Stimulated activated CD4-positive, alpha-beta T cell treated with anti-CD3 and anti-CD28 coated beads, Interleukin-1b, Interleukin-23, amount 100 ng/mL, for 48 hours (primary cell): ENCODE data around the gene EVX2.

ENCODE experiments used
- DNase-seq: peaks from one replicate; pipeline ENCODE4 v3.0.0-alpha.2; 2020

The EVX2 gene

DNA sequence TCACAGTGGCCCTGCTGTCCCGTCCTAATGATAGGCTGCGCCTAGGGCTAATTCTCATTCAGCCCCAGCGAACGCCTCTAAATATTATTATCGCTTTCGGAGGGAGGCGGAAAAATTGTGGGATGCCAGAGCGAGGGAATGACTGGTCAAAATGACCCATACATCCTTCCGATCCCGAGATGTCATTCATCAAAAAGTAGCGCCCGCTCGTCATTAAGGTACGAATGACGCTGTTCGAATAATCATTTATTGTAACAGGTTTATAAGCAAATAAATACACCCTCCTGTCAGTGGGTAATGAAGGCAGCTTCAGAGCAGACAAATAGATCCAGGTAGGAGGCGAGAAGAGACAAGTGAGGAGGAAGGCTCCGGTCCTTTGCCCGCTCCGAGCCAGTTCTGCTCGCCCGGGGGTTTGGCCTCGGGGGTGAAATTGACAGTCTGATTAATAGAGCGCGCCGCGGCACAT lies at the start of gene EVX2:
TSS of gene EVX2 (minus strand) at position 167 of the 466 bp plus-strand sequence. CDS start 186 bp downstream, outside the sequence.
- DNase-seq: no peak

GRCh38 chr2:176133389-176133788 lies 49.6 kb upstream of the EVX2 start:
- DNase-seq: no peak

GRCh38 chr2:176132205-176133171 lies 48.7 kb upstream of the EVX2 start:
- no peak for DNase-seq

- no peak for DNase-seq
These were observed 48.0 kb upstream of the EVX2 start for GRCh38 chr2:176131848-176132158.

DNA sequence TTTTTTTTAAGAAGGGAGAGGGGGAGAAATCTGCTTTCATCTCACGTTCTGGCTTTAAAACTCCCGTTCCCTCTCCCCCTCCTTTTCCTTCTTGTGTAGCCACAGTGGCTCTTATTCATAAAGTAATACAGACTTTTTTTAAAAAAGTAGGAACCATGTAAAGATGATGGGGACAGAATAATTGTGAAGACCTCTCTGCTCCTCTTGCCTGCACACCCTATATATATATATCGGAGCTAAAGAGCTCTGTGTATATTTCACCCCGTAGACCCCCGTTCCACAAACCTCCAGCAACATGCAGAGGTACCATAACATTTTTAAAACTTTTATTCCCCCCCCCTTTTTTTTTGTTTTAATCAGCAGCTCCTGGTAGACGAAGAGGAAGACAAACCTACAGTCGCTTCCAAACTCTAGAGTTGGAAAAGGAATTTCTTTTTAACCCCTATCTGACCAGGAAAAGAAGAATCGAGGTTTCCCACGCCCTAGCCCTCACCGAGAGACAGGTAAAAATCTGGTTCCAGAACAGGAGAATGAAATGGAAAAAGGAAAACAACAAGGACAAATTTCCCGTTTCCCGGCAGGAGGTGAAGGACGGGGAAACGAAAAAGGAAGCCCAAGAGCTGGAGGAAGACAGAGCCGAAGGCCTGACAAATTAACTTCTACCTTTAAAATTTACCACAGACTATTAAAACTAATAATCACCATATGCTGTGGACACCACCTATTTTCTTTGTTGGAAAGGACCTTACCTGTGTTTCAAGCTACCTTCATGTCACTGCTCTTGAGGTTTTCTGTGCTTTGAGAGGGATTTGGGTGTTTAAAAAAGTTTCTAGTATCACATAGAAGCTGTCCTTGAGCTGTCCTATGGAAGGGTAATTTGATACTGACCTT lies 47.4 kb upstream of the EVX2 start:
- no peak for DNase-seq

GRCh38 chr2:176130147-176130956 lies 46.6 kb upstream of the EVX2 start:
- peak; percentile 25 for DNase-seq

- DNase-seq: no peak
These were observed 46.0 kb upstream of the EVX2 start for GRCh38 chr2:176129813-176130146.

DNA sequence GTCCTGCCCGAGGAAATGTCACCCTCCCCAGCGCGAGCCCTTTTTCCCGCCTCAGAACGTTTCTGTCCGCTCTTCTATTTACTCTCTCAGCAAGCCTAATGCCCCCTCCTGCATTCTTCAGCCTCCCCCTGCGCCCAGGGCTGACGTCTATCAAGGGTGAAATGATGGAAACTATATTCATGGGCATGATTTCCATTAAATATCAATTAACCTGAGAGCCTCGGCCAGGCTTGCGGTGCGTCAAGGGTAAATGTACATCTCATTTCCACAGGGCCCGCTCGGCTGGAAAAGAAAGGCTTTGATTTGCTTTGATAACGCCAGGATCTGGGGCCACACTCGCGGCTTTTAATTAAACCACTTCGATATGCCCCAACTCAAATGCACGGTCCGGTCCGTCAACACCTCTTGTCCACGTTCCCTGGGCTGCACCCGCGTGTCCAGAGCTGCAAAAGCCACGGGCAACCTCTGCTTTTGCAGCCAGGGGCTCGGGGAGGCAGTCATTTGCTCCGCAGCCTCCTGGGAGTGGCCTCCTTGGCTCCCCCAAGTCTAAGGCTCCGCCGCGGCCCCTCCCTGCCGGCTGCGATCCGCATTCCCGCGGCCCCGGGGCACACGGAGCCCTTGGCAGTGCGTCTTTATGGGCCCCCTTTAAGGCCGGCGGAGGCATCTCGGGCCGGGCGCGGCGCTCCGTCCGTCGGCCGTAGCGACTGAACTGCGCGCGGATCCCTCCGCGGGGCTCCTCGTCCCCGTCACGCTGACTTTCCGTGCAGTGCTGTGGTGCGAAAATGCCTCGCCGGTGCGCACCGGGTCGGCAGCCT lies 45.4 kb upstream of the EVX2 start, which contains the start of gene HOXD8:
TSS of gene HOXD8 (plus strand) at position 724 of the 815 bp plus-strand sequence. CDS start 662 bp downstream, outside the sequence.
- no peak for DNase-seq

GRCh38 chr2:176128172-176128981 lies 44.6 kb upstream of the EVX2 start:
- no peak for DNase-seq

- no peak for DNase-seq
These were observed 44.0 kb upstream of the EVX2 start for GRCh38 chr2:176127774-176128072.

- DNase-seq: peak; percentile 34
These were observed 43.4 kb upstream of the EVX2 start for GRCh38 chr2:176126929-176127773.

- DNase-seq: no peak
These were observed 42.0 kb upstream of the EVX2 start for GRCh38 chr2:176125772-176126054.

DNA sequence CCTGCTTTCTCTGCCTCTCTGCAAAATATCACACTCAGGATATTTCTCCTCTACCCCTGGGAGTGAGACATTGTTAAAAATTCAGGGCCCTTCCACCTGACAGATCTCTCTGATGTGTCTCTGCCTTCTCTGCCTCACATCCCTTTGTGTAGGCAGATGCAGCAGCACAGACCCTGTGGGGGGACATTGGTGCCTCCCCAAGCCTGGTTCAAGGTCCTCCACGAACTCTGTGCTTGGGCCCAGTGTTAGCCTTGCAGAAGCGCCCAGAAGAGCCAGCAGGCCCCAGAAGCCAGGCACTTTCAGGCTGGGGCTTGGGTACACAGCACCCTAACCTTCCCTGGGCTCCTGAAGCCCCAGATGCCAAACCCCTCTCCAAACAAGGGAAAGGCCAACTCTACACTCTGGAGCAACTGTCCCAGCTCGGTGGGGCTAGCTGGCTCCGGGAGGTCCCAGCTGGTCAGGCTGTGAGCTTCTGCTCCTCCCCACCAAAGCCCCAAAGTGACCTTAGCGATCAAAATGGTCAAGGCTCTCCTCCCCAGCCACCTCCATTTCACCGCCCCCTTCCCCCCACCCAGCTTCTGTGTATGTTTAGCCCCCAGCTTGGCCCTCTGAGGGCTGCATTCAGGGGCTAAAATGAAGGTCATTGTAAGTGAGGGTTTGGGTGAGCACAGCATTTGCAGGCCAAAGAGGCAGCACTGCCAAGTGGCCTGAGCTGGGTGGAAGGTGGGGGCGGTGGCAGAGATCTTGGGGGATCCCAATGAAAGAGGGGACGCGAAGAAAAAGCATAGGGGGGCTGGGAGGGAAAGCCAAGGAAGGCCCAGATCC lies 41.4 kb upstream of the EVX2 start:
- DNase-seq: no peak

DNA sequence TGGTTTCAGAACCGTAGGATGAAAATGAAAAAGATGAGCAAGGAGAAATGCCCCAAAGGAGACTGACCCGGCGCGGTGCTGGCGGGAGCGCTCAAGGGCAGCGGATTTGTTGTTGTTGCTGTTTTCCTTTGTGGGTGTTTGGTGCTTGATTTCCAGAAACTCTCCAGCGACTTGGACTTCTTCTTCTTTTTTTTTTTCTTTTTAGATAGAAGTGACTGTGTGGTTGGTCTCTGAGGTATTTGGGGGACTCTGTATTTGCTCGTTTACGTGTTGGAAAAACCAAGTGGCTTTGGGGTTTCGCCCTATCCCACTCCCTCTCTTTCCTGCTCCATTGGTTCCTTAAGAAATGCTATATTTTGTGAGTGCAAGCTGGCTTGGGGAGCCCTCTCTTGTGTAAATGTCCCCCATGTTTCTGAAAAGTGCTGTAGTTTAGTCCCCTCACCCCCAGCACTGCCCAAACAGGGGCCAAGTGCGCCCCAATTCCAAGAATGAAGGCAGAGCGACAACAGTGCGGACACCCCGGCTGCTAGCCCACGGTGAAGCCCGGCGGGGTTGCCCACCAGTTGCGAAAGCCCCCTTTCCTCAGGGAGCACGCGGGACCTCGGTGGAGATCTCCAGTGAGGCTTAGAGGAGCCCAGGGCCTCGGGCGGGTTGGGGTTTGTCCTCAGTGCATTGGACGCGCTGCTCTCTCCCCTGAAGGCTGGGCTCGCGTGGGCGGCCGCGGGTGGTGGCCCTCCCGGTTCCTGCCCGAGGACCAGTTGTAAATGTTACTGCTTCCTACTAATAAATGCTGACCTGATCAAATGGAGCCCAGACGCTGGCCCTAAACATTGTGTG lies 40.6 kb upstream of the EVX2 start:
- no peak for DNase-seq

DNA sequence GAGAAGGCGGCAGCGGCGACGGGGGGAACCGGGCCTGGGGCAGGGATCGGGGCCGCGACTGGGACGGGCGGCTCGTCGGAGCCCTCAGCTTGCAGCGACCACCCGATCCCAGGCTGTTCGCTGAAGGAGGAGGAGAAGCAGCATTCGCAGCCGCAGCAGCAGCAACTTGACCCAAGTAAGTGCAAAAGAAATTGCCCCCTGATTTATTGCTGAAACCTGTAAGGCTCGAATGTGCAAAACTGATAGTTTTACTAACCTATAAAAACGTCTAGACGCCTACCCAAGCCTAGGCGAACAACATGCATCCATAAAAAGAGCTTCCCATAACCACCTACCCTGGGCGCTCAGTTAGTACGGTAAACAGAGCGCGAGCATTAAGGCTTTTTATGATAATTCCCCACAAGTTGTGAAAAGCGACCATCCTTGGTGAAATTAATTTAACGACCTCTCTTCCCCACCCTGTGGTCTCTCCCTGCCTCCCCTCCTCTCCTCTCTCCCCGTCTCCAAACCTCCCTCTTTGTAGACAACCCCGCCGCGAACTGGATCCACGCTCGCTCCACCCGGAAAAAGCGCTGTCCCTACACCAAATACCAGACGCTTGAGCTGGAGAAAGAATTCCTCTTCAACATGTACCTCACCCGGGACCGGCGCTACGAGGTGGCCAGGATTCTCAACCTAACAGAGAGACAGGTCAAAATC lies 39.8 kb upstream of the EVX2 start:
- no peak for DNase-seq

DNA sequence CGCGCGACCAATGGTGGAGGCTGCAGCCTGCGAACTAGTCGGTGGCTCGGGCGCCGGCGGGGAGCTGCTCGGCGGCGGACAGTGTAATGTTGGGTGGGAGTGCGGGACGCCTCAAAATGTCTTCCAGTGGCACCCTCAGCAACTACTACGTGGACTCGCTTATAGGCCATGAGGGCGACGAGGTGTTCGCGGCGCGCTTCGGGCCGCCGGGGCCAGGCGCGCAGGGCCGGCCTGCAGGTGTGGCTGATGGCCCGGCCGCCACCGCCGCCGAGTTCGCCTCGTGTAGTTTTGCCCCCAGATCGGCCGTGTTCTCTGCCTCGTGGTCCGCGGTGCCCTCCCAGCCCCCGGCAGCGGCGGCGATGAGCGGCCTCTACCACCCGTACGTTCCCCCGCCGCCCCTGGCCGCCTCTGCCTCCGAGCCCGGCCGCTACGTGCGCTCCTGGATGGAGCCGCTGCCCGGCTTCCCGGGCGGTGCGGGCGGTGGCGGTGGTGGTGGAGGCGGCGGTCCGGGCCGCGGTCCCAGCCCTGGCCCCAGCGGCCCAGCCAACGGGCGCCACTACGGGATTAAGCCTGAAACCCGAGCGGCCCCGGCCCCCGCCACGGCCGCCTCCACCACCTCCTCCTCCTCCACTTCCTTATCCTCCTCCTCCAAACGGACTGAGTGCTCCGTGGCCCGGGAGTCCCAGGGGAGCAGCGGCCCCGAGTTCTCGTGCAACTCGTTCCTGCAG lies 39.1 kb upstream of the EVX2 start, which contains the start of gene HOXD9:
TSS of gene HOXD9 (plus strand) at position 37 of the 728 bp plus-strand sequence. CDS start at position 87, 50 bp downstream.
- DNase-seq: no peak
